ENCODE data around the gene FUT7. TPM values are rescaled to one million over a fixed set of nuclear protein-coding genes. Genes with fewer than 3 reads are reported as not detected.
"Not testable (repeated sequence)": the region's sequence is repeated elsewhere in the genome, so short reads cannot be mapped to it uniquely, and the experiment has no call there.

The FUT7 gene
- total RNA-seq, 2 experiments from 2014 or later: 0.06 TPM; not detected in 1

DNA sequence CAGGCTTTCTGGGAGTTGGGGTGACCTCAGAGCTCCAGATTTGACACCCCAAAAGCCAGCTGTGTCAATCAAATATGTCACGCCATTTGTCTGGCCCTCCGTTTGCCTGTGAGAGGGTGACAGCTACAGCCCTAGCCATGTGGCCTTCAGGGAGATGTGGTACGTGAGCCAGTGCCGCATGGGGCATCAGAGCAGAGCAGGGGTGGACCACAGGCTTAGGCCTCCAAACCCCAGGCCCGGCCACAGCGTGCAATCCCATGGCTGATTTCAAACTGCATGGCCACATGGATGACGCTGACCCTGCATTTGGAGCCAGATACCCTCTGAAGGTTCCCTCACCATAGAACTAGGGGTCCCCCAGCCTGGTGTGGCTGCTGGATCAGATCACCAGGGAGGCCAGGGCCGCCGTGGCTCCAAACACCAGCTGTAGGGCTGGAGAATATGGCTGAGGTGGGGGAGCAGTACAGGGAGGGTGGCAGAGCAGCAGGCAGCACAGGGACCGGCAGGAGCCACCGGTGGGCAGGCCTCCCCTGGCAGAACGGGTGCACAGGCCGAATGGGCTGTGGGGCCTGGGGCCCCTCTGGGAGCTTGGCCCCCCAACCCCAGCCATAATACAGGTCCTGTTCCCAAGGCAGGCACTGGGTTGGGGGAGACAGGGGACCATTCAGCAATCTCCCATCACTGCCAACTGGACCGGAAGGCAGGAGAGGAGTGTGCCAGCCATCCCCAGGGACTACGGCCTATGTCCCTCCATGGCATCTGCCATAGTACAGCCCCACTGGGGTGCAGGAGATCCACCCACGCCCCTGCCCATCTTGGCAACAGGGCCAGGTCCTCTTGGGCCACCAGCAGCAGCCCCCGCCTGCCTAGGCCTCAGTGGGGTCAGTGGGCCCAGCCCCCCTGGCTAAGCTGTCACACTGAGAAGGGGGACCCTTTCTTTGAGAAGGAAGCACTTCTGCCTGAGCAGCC lies 36.9 kb upstream of the FUT7 start:
- ChIA-PET CTCF (interaction anchor here (0.7 to 9.6 kb wide), 23 partner anchors 8 to 354 kb away, joined by 3 to 120 read pairs (median 4); partner anchors contain the start of genes C8G, EXD3, FUT7 and MAN1B1), POLR2A (interaction anchor here (1.2 to 2.9 kb wide), 2 partner anchors 17 to 27 kb away, joined by 4 to 28 read pairs; partner anchors contain the start of gene MAN1B1)

DNA sequence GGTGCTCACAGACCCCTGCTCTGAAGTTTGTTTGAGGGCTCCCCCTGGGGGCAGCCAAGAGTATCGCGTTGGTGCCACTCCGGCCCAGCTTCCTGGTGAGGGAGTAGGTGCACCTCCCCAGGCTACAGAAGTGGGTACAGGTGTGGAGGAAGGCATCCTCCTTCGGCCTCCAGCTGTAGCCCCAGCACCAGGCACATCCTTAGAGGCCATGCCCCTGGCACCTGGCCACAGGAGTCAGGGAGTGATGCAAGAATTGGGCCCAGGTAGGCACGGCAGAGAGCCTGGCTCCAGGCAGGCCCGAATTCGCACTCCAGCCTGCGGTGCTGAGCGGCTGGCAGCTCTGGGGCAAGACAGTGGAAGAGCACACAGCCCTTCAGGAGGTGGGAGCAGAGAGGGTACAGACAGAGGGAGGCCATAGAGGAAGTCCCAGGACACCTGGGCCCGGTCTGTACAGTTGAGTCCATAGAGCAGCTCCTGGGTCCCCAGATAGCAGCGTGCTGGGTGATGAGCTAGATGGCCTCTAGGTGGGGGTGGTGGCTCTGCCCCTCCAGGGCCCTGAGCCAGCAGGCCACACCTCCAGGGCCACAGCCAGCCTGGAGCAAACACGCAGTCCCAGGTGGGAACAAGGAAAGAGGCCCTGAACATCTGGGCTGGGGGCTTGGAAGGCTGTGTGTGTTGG lies 36.1 kb upstream of the FUT7 start:
- POLR2A ChIA-PET: interaction anchor here (0.6 to 1.4 kb wide), 5 partner anchors 21 to 76 kb away, joined by 3 to 13 read pairs (median 7); partner anchors contain the start of genes NPDC1 and PAXX
- CTCF ChIA-PET: interaction anchor here (0.6 to 9.6 kb wide), 25 partner anchors 9 to 1237 kb away, joined by 3 to 120 read pairs (median 5); partner anchors contain the start of genes ABCA2, EXD3, FUT7 and MAN1B1

DNA sequence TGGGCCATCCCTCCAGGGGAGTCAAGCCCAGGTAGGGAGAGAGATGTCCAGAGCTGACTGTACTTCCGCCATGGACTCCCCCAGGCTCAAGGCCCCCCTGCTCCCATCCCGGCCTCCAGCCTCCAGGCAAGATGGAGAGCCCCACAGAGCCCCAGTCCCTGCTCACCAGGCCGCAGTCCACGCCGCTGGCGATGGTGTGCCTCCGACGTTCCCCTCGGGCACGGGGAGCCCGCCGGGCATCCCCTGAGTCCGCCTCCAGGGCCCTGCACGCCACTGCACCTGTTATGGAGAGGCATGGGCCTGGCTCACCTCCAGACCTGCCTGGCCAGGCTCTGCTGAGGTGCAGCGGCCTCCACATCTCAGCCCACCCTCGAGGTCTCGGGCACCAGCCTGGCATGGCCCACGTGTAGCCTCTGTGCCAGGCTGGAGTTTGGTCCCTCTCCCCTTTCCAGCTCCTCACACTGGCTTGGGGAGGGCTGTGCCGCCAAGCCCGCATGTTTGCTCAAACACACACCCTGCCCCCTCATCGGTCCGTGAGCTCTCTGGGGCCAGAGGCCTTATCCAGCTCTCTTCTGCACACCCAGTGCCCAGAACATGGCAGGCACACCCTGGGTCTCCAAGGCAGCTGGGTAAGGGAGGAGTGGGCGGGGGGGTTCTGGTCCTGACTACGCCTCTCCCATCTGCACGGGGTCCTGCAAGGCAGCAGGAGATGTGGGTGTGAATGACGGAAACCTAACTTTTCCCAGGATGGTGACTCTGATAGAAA lies 34.4 kb upstream of the FUT7 start:
- POLR2A ChIA-PET: no interaction called here
- CTCF ChIA-PET: interaction anchor here (1.1 to 9.6 kb wide), 11 partner anchors 10 to 66 kb away, joined by 3 to 120 read pairs (median 17); partner anchors contain the start of genes ABCA2, FUT7, MAN1B1 and NPDC1

DNA sequence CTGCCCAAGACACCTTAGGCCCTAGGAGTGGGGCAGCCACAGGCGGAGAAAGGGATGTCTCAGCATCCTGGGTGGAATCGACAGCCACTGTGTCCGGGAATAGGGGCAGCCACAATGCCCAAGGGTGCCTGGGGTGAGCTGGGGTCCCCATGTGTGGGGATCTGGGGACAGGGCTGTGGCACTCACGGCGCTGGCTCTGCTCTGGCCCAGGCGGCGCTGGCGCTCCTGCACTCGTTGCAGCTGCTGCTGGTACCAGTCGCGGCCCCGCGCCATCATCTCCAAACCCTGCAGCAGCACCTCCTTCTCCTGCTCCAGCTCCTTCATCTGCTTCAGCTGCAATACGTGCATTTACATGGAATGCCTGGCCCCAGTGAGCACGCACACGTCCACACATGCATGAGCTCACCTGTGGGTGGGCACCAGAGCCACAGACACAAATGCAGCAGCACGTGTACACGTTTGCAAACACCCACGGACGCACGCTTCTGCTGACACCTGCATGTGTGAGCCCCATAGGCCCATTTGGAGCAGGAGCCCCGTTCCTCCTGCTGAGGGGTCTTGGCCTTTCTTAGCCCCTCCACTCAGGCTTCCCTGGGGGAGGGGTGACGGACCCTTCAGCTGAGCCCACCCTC lies 33.6 kb upstream of the FUT7 start:
- ChIA-PET CTCF (interaction anchor here (1.2 to 9.6 kb wide), 8 partner anchors 10 to 36 kb away, joined by 3 to 120 read pairs (median 17); partner anchors contain the start of genes ABCA2, FUT7, MAN1B1 and NPDC1), POLR2A (no interaction called here)

DNA sequence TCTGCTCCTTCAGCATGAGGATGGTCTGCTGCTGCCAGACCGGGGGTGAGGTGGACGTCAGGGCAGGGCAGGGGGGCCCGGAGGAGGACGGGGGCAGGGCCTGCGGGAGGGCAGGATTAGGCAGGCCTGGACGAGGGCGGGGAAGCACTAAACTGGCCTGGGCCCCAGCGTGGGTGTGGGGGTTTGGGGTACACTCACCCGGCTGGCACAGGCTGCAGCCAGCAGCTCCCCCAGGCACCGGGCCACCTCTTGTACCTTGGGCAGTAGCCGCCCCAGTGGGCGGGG lies 32.9 kb upstream of the FUT7 start:
- POLR2A ChIA-PET: interaction anchor here (1.2 kb wide), 1 partner anchor 30 kb away, joined by 3 read pairs; no protein-coding TSS in a partner anchor
- CTCF ChIA-PET: interaction anchor here (1.2 to 9.6 kb wide), 7 partner anchors 8 to 299 kb away, joined by 3 to 120 read pairs (median 8); partner anchors contain the start of genes MAN1B1, NPDC1 and UAP1L1

DNA sequence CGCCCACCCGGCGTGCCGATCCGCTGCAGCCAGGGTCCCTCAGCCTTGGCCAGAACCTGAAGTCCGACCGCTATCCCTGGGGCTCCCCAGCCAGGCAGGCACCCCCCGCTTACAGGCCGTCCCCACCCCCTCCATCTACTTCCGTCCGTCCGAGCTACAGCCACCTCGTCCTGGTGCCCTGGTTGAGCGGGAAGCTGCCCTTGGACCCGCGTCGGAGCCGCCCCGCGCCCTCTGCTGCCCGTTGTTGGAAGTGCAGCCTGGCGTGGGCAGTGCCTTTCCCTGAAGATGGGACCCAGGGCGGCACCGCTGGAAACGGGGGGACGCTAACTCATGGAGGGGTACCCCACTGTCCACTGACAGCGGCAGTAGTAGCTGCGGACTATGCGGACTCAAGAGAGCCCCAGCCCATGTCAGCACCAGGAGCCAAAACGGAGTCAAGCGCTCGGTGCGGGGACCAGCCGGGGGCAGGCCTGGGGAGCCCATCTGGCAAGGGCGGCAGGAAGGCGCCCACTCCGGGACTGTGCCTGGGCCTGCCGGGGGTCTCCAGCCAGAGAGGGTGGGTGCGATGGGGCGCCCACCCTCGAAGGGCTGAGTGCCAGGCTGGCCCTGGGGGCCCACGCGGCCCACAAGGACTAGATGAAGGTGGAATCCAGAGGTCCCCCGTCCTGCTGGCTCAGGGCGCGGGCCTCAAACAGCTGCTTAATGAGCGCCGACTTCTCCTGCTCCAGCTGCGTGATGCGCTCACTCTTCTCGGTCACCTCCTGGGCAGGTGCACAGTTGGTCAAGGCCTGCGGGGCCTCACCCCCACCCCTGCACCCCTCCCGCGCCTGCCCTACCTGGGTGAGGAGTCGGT lies 32.4 kb upstream of the FUT7 start:
- ChIA-PET POLR2A (interaction anchor here (1.2 kb wide), 1 partner anchor 29 kb away, joined by 3 read pairs; no protein-coding TSS in a partner anchor), CTCF (interaction anchor here (0.6 to 9.6 kb wide), 18 partner anchors 9 to 313 kb away, joined by 3 to 120 read pairs (median 5); partner anchors contain the start of genes ABCA2, MAN1B1, NPDC1 and UAP1L1)

DNA sequence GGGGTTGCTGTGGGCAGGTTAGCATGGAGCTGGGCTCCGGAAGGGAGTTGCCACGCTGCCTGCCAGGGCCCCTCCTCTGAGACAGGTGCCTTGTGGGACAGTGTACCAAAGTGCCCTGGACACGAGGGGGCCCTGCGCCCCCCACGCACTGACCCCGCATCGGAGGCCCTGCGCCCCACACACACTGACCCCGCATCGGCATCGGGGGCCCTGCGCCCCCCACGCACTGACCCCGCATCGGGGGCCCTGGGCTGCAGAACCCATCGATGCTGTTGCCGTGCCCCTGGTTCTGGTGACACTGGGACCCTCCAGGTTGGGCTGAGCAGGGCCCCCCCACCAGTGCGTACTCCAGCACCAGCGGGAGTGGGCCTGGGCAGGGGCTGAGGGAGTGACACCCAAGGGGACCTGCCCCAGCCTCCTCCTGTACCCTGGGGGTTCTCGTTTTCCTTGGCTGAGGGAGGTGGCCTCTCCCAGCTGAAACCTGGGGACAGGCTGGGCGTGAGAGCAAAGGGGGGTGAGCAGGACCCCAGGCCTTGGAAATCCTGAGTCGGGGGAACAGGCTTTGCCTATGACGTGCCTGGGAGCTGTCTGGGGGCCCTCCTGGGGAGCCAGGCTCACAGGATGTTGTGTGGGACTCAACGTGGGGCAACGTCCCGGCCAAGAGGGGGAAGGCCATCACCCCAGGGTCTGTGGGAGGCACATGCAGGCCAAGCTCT lies 31.6 kb upstream of the FUT7 start:
- ChIA-PET CTCF (interaction anchor here (0.6 to 9.6 kb wide), 16 partner anchors 8 to 297 kb away, joined by 3 to 120 read pairs (median 5); partner anchors contain the start of genes ABCA2, MAN1B1 and NPDC1), POLR2A (interaction anchor here (1.2 kb wide), 1 partner anchor 28 kb away, joined by 3 read pairs; no protein-coding TSS in a partner anchor)

DNA sequence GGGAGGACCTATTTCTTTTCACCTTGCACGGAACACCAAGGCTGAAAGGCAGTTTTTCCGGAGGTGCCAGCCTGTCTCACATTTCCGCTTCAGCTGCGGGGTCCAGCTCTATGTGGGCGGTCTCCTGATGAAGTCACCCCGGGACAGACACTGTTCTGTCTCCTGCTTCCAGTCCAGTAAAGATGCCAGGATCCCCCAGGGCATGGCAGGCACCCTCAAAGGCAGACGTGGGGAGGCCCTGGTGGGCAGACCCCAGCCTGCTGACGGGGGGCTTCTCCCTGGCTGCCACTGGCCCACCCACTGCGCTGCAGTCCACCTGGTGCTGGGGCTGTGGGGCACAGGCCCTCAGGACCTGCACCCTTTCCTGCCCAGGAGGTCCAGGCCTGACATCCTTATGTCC lies 30.9 kb upstream of the FUT7 start:
- CTCF ChIA-PET: interaction anchor here (1.9 to 9.6 kb wide), 4 partner anchors 15 to 34 kb away, joined by 5 to 120 read pairs (median 42); partner anchors contain the start of genes ABCA2, MAN1B1 and NPDC1

DNA sequence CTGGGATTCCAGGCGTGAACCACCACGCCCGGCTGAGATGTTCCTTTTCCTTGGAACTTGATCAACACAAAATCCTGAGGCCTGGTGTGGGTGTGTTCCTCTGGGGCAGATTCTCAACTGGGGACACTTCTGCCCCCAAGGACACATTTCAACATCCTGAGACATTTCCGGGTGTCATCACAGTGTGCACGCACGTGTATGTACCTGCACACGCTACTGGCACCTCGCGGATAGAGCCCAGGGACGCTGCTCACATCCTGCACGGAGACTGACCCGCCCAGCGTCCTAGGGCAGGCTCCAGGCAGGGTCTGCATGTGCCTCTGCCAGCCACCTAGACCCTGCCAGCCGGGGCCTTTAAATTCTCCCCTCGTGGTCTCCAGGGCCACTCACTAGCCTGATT lies 30.5 kb upstream of the FUT7 start:
- POLR2A ChIA-PET: no interaction called here
- CTCF ChIA-PET: interaction anchor here (2.1 kb wide), 1 partner anchor 33 kb away, joined by 11 read pairs; the partner anchor contains the start of gene ABCA2

More for the DNA sequence above, 30.9 kb upstream of the FUT7 start:
- POLR2A ChIA-PET: not testable (repeated sequence)

DNA sequence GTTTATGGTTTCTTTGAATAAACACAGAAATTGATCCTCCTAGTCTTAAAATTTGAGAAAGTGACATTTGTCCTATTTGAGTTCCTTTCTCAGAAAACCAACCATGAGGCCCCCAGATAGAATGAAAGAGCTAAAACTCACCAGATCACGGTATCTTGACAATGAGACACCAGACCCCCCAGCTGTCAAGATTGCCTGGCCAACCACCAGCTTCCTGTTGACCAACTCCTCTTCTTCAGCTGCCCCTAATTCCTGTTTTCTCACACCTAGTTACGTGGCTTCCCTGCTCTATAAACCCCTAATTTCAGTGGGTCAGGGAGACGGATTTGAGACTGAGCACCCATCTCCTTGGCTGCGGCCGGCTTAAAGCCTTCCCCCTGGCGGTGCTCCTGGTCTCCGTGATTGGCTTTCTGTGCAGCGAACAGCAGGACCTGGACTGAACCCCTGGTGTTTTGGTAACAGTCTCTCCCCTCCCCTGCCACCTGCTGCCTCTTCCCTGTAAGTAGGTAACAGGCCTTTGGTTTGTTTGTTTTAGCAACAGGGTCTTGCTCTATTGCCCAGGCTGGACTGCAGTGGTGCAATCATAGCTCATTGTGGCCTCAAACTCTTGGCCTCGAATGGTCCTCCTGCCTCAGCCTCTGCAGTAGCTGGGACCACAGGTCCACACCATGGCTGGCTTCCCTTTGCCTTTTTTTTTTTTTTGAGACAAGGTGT lies 26.8 kb upstream of the FUT7 start:
- CTCF ChIA-PET: interaction anchor here (0.7 to 2.8 kb wide), 4 partner anchors 9 to 29 kb away, joined by 3 to 15 read pairs (median 6); partner anchors contain the start of genes ABCA2 and NPDC1
- POLR2A ChIA-PET: no interaction called here

DNA sequence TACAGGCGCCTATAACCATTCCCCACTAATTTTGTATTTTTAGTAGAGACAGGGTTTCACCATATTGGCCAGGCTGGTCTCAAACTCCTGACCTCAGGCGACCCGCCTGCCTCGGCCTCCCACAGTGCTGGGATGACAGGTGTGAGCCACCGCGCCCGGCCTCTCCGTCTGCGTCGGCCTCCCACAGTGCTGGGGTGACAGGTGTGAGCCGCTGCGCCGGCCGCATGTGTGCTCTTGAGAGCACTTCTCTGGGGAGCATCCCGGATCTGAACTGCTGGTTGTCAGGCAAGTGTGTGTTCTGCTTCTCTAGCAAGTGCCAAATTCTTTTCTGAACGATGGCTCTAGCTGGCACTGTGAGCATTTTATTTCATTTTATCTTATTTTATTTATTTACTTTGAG lies 25.7 kb upstream of the FUT7 start:
- CTCF ChIA-PET: interaction anchor here (1.8 to 3.2 kb wide), 2 partner anchors 10 to 28 kb away, joined by 8 to 11 read pairs; partner anchors contain the start of gene ABCA2
- POLR2A ChIA-PET: no interaction called here

DNA sequence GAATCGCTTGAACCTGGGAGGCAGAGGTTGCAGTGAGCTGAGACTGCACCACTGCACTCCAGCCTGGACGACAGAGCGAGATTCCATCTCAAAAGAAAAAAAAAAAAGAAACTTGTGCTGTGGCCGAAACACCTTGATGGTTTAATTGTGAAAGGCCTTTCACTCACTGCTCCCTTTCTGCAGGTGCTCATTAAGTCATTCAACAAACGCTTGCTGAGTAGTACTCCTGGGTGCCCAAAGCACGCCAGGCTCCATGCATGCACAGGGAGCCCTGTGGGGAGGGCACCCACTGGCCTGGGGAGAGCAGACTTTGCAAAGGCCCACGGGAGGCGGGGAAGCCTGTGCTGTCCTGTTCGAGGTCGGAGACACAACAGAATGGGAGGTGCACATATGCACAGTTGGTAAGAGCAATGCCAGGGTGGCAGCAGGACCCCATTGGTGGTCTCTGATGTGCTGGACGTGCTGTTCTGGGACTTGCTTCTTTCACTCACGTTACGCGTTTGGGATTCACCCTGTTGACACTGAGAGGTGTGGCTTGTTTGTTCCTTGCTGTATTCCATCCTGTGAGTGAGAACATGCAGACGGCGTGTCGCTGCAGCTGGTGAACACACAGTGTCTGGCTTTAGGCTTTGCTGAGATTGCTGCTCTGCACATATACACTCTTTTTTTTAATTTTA lies 25.0 kb upstream of the FUT7 start:
- CTCF ChIA-PET: interaction anchor here (1.8 to 3.2 kb wide), 3 partner anchors 7 to 28 kb away, joined by 8 to 11 read pairs (median 8); partner anchors contain the start of gene ABCA2
- POLR2A ChIA-PET: no interaction called here

DNA sequence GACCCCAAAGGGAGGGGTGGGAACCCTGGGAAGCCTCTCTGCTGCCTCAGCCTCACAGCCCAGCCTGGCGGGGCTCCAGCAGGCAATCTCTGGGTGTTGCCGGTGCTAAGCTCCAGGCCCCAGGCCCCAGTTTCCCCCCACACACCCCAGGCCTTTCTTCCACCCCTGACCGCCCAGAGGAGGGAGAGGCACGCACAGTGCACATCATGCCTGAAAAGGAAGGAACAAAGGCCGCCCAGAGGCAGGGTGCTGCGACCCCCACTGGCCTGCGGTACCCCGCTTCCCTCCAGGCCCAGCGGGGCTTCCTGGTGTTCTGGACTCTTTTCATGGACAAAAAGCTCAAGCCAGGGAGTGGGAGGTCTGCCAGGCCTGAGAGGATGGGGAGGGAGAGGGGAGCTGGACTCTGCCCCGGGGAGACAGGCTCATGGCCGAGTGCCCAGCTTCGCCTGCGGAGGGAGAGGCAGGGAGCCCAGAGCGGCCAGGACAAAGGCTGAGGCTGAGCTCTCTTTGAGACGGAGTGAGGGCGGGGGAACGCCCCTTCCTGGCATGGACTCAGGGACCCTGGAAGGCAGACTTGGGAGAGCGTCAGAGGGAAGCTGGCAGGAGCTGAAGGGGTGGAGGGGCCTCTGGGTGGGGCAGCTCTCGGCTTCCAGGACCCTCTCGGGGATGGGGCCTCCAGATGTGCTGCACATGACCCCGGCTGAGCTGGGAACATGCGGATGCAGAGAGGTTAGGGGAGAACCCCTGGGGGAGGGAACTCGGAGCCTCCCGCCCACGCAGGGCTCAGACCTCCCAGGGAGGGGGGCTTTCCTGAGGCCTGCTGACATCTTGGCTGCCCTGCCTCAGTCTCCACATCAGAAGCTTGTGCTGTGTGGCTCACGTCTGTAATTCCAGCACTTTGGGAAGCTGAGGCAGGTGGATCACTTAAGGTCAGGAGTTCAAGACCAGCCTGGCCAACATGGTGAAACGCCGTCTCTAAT lies 23.8 kb upstream of the FUT7 start:
- ChIA-PET CTCF (interaction anchor here (0.8 to 3.2 kb wide), 6 partner anchors 9 to 27 kb away, joined by 4 to 11 read pairs (median 6); partner anchors contain the start of gene SAPCD2), POLR2A (interaction anchor here (1.3 kb wide), 1 partner anchor 16 kb away, joined by 3 read pairs; no protein-coding TSS in a partner anchor)

DNA sequence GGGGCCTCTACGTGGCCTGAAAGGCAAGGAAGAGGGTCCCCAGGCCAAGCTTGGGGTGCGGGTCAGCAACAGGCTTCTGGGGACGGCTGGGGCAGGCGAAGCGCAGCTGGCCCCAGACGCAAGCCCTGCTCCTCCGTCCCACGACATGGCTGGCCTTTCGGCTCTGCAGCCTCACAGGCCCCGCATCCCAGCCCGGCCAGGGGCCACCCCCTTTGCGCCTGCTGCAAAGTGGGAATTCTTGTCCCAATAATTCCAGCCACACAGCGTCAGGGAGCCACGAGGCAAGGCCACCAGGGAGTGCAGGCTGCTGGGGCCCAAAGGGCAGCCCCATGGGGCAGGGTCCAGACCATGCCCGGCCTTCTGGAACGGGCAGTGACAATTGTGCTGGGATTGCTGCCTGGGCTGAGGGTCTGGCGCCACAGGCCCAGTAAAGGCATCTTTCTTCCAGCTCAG lies 23.1 kb upstream of the FUT7 start:
- ChIA-PET CTCF (interaction anchor here (0.8 to 3.2 kb wide), 6 partner anchors 8 to 26 kb away, joined by 4 to 11 read pairs (median 6); partner anchors contain the start of gene SAPCD2), POLR2A (interaction anchor here (1.3 kb wide), 1 partner anchor 16 kb away, joined by 3 read pairs; no protein-coding TSS in a partner anchor)

Data from activated CD8-positive, alpha-beta memory T cell treated with anti-CD3 and anti-CD28 coated beads for 36 hours (primary cell).